ENCODE results near the gene TM9SF2. TPM values are rescaled to one million over a fixed set of nuclear protein-coding genes. Genes with fewer than 3 reads are reported as not detected.

The TM9SF2 gene
- total and polyA plus RNA-seq, 9 of the 15 experiments (the other 6 are each of a cell fraction or from before 2014, with no cell fraction given), result 23.3 to 83.2 (median 55.1) TPM

- TF ChIP-seq ATF7 (IDR thresholded peaks at IDR 0.05) (peak; percentile 65; the same call in 1 of the 2 replicates), CHD4 (IDR thresholded peaks at IDR 0.05; ENCODE audit: insufficient read depth, insufficient replicate concordance, low read depth, low read length, poor library complexity, severe bottlenecking) (no peak), ZNF133 (CRISPR knock-in tag; IDR thresholded peaks at IDR 0.05) (no peak), ATF2 (CRISPR knock-in tag; IDR thresholded peaks at IDR 0.05) (no peak), FOS (IDR thresholded peaks at IDR 0.05; ENCODE audit: extremely low read depth, insufficient read length) (no peak), SNRNP70 (optimal IDR thresholded peaks at IDR 0.05; ENCODE audit: low read depth, low read length) (no peak), SMARCE1 (IDR thresholded peaks at IDR 0.05) (no peak), CTCF (IDR thresholded peaks at IDR 0.05 in 2 of 3, conservative IDR thresholded peaks at IDR 0.05 in 1 of 3; ENCODE audit: insufficient read depth in 2 of 3, low read depth in 1 of 3, low read length in 3 of 3) (peak; percentile 32 to 54 (median 32); a peak in 4 of 6 replicates), ZNF57 (CRISPR knock-in tag; IDR thresholded peaks at IDR 0.05) (no peak), CGGBP1 (CRISPR knock-in tag; IDR thresholded peaks at IDR 0.05) (no peak), KDM5B (IDR thresholded peaks at IDR 0.05; ENCODE audit: insufficient replicate concordance, low read depth, low read length) (no peak), USF2 (CRISPR knock-in tag; IDR thresholded peaks at IDR 0.05) (no peak), ATF3 (IDR thresholded peaks at IDR 0.05) (peak; percentile 92), ATF3 (CRISPR knock-in tag; conservative IDR thresholded peaks at IDR 0.05) (no peak), ZFP1 (CRISPR knock-in tag; IDR thresholded peaks at IDR 0.05) (no peak), TBP (optimal IDR thresholded peaks at IDR 0.05; ENCODE audit: low read depth, low read length) (no peak), GATA2 (CRISPR knock-in tag; IDR thresholded peaks at IDR 0.05) (no peak), MLLT1 (IDR thresholded peaks at IDR 0.05) (no peak), NFIX (CRISPR knock-in tag; IDR thresholded peaks at IDR 0.05; ENCODE audit: low read depth) (no peak)
Measured at GRCh38 chr13:99577934-99578917, 77.0 kb downstream of the TM9SF2 start (continued).
